ENCODE measurements around the gene RYR3.

- TF ChIP-seq ZNF24 (tag by site-specific recombination; IDR thresholded peaks at IDR 0.05): no peak
- TF ChIP-seq, protein P1, sequence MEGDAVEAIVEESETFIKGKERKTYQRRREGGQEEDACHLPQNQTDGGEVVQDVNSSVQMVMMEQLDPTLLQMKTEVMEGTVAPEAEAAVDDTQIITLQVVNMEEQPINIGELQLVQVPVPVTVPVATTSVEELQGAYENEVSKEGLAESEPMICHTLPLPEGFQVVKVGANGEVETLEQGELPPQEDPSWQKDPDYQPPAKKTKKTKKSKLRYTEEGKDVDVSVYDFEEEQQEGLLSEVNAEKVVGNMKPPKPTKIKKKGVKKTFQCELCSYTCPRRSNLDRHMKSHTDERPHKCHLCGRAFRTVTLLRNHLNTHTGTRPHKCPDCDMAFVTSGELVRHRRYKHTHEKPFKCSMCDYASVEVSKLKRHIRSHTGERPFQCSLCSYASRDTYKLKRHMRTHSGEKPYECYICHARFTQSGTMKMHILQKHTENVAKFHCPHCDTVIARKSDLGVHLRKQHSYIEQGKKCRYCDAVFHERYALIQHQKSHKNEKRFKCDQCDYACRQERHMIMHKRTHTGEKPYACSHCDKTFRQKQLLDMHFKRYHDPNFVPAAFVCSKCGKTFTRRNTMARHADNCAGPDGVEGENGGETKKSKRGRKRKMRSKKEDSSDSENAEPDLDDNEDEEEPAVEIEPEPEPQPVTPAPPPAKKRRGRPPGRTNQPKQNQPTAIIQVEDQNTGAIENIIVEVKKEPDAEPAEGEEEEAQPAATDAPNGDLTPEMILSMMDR (tag by site-specific recombination; IDR thresholded peaks at IDR 0.05): no peak
- TF ChIP-seq ZNF280C (tag by site-specific recombination; IDR thresholded peaks at IDR 0.05): no peak
Observed at GRCh38 chr15:33621141-33621540, 310.4 kb downstream of the RYR3 start.

Data from HEK293 (cell line).